HG03196 (cell line): ENCODE results near the gene SLC22A1.
"Not testable (repeated sequence)": the region's sequence is repeated elsewhere in the genome, so short reads cannot be mapped to it uniquely, and the experiment has no call there.

Experiments
- ATAC-seq: cut with Tn5 transposase; IDR thresholded peaks from one replicate; pipeline ENCODE4 v1.9.1; 2021; ENCODE audit not compliant: unreplicated experiment

The SLC22A1 gene

GRCh38 chr6:160121981-160122380 lies 366 bp downstream of the SLC22A1 start:
- no peak for ATAC-seq

GRCh38 chr6:160122744-160123143 lies 1.1 kb downstream of the SLC22A1 start:
- no peak for ATAC-seq

DNA sequence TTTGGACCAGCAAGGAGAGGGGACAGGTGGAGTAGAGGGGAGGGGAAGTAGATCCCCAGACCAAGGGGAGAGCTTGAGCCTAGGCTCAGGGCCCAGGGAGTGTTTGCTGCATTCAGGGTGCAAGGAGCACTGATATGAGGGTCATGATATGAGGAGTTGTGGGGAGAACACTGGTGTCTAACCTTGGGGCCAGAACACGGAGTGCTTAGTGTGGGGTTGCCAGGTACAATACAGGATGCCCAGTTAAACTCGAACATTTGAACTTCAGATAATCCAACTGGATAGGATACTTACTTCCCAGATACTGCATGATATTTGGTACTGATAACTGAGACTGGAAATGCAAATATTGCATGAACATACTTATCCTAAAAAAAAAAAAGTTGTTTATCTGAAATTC lies 2.4 kb downstream of the SLC22A1 start:
- ATAC-seq, result no peak

DNA sequence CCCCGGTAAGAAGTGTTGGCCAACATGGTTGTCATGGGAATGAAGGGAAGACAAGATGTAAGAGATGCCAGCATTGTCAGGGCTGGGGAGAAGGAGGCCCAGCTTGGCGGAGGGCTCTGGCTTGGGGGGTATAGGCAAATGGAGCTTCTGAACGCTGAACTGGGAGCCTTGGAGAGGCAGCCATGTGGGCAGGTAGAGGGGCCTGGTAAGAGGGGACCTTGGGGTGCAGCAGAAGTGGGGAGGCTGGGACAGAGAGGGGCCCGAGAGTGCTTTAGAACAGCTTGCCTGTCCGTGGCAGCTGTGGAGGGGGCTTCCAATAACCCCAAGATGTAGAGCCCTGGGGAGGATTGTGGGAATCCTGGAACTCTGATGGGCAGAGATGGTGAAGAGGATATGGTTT lies 3.0 kb downstream of the SLC22A1 start:
- ATAC-seq, result no peak

GRCh38 chr6:160125105-160125504 lies 3.5 kb downstream of the SLC22A1 start:
- not testable (repeated sequence) for ATAC-seq

- ATAC-seq, result no peak
These were observed 5.9 kb downstream of the SLC22A1 start for GRCh38 chr6:160127270-160128124.

DNA sequence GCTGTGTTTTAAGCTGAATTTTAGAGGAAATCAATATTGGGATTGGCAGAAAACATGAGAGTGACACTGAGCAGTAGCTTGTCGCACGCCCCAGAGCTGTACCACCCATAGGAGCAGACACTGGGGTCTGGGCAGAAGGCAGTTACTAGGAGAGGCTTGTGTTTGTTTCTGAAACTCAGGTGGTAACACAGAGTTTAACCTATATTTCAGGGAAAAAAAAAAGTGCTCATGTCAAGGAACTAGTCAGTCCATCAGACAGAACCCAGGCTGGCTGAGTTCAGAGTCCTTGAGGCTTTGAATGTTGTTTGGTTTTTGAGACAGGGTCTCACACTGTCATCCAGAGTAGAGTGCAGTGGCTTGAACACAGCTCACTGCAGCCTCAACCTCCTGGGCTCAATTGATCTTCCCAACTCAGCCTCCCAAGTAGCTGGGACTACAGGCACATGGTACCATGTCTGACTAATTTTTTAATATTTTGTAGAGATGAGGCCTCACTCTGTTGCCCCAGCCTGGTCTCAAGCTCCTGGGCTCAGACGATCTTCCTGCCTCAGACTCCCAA lies 6.6 kb downstream of the SLC22A1 start:
- ATAC-seq, result no peak

- no peak for ATAC-seq
These were observed 7.4 kb downstream of the SLC22A1 start for GRCh38 chr6:160128879-160129516.

DNA sequence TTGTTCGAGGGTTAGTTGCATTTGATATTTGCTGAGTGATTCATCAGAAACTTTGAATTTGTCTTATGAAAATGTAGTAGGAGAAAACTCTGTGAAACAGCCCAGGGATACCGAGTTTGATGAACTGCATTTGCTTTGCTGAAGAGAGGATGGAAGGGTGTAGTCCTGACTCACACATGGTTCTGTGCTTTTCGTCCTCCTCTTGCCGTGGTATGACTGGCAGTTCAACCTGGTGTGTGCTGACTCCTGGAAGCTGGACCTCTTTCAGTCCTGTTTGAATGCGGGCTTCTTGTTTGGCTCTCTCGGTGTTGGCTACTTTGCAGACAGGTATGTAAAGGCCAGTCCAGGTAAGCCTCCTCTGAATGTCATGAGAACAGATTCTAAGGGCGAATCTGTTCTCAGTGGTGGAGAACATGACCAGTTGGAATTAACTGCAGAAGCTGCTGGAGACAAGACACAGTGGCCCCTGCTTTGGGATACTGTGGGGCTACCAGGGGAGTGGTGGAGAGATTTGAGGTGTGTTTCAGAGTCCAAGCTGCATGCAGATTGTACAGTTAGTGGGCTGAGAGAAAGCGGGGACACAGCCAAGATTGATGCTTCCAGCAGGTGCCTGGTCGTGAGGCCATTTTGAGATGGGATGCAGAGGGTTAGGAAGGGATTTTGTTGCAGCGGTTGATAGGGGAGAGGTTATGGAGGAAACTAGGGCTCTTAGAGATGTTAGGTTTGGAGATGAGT lies 8.4 kb downstream of the SLC22A1 start:
- no peak for ATAC-seq

DNA sequence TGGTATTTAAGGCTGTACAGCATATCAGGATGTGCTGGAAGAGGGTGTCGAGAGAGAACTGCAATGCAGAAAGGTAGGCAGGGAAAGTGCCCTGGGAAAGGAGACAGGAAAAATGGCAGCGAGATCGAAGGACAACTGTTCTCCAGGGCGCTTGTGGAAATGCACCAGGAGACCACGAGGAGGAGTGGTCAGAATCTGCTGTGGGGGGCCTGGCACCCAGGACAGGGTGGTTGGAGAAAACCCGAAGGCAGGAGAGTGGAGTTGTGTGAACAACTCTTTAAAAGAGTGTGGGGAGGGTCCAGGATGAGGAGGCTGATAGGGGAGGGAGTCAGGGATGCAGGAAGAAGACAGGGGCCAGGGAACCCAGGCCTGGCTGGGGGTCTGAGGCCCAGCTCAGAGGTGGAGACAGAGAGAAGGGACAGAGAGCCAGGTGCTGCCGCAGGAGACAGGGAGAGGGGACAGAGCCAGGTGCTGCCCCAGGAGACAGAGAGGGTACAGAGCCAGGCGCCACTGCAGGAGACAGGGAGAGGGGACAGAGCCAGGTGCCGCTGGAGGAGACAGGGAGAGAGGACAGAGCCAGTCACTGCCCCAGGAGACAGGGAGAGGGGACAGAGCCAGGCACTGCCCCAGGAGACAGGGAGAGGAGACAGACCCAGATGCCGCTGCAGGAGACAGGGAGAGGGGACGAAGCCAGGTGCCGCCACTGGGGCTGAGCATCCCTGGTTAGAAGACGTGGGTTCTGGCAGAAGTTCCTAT lies 9.3 kb downstream of the SLC22A1 start:
- ATAC-seq, result no peak

- no peak for ATAC-seq
These were observed 10.2 kb downstream of the SLC22A1 start for GRCh38 chr6:160131636-160132296.

GRCh38 chr6:160132297-160132637 lies 10.7 kb downstream of the SLC22A1 start:
- ATAC-seq, result no peak

DNA sequence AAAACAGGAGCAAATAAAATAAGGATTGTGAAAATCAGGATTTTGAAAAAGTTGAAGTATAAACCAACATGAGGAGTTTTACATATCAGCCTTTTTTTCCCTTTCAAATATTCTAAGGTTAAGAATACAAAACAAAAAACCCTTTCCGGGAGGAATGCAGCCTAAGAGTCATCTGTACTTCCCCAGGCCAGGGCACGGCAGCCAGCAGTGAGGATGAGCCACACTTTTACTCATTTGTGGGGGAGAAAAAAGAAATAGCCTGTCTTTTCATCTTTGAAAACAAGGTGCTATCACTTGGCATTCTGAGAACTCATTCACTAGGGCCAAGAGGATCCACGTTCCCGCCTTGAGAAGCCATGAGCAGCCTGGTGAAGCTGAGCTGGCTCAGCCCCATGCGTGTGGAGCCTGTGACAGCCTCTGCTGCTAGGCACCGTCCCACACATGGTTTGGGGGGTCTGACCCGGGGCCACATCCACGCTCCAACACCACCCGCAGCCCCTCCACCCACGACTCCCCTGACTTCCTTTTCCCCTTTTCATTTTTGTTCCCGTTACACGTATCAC lies 11.2 kb downstream of the SLC22A1 start:
- no peak for ATAC-seq

DNA sequence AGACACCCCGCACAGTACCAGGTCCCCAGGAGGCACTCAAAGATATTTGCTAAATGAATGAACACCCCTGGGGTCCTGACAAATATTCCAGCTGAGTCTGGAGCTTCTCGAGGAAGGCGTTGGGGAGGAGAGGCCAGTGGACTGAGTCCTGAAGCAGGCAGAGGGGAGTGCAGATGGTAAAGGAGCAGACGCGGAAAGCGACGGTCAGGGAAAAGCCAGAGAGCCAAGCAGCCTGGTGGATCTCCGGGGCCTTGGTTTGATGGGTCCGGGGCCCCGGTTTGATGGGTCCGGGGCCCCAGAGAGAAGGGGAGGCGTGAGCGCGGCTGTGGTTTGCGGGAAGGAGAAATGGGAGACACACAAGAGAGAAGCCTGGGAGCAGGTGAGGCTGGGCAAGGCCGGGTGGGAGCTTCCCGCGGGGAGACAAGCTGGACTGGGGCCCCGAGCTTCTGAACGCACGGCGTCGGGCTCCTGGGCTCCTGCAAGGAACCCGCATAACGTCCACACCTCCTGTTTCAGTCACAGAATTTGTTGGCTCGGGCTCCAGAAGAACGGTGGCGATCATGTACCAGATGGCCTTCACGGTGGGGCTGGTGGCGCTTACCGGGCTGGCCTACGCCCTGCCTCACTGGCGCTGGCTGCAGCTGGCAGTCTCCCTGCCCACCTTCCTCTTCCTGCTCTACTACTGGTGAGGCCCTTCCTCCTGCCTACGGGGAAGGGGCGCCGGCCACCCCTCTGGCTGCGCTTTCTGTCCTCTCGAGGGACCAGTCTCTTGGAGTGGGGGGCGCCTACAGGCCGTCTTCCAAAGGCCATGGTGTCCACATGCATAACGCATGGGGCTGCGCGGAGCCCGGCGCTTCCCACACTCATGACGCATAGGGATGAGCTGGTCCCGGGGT lies 12.1 kb downstream of the SLC22A1 start:
- ATAC-seq, result no peak

DNA sequence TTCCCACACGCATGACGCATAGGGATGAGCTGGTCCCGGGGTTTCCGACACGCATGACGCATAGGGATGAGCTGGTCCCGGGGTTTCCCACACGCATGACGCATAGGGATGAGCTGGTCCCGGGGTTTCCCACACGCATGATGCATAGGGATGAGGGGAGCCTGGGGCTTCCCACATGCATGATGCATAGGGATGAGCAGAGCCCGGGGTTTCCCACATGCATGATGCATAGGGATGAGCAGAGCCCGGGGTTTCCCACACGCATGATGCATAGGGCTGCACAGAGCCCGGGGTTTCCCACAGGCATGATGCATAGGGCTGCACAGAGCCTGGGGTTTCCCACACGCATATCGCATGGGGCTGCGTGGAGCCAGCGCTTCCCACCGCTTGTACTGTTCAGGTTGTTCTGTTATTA lies 12.7 kb downstream of the SLC22A1 start:
- not testable (repeated sequence) for ATAC-seq

DNA sequence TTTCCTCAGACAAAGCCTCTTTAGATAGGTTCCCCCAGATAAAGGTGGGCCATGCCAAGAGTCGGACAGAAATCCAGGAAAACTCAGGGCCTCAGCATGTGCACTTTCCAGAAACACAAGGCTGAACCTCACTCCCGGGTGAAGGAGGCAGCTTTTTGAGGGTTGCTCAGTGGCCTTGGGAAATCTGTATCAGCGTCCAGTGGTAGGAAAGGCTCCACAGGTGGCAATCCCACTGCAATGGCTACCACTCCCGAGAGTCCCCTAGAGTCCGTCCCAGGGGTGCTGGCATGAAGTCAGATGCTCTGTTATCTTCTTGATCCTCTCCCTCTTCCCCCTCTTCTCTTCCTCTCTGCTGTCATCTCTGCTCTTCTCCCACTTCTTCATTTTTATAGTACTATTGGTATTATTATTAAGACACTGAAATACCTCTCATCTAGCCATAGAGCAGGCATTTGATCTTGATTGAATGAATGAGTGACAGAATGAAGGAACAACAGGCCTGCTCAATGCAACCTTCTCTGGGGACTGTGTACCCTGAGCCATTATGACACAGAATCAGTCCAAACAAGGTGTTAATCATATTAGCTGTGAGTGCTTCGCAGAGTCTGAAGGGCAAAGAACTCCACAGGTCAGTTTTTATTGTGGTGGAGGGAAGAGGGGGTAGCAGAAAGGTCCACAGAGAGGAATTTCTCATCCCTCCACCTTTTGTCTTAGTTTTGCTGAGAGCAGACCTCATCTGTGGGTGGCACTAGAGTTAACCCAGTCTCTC lies 13.3 kb downstream of the SLC22A1 start:
- no peak for ATAC-seq

- no peak for ATAC-seq
These were observed 14.5 kb downstream of the SLC22A1 start for GRCh38 chr6:160135907-160136655.
